Stimulated activated CD4-positive, alpha-beta T cell treated with anti-CD3 and anti-CD28 coated beads, Interleukin-1b, Interleukin-23, amount 100 ng/mL, for 48 hours (primary cell): ENCODE data around the gene SLC39A12.

Experiments
- DNase-seq: peaks from one replicate; pipeline ENCODE4 v3.0.0-alpha.2; 2020

SLC39A12 gene

DNA sequence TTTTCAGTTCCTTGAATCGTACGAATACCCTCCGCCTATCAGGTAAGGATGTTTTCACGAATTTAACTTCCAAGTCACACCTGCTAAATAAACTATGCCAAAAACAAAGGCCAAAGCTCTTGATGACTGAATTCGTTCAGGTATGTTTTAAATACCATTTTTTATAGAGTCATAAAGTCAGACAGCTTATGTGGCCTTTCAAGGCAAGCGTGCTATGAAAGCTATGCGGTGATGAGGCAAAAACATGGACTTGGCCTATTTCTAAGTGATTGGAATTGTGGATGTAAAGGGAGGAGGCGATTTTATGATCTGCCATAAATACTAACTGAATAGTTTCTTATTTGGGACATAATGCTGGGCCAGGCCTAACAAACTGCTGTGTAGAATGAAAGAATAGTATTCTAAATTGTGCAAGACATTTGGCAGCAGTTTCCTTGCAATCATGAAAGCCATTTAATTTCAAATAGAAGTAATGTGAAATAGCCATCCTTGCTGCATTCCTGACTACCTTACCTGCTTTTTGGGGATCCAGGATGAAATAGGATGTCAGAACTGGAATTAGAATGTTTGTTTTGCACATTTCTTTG is 14.0 kb downstream of the SLC39A12 start:
- DNase-seq, result no peak

DNA sequence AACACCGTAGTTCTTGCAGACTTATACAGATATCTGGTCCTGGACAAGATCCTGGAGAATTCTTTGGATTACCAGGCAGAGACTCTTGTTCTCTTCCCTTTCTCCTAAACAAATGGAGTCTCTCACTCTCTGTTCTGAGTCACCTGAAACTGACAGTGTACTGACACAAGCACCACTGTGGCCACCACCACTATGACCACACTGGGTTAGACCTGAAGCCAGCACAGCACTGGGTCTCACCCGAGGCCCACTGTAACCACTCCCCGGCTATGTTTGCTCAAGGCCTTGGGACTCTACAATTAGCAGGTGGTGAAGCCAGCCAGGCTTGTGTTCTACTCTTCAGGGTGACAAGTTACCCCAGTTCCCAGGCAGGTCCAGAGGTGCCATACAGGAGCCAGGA is 22.8 kb downstream of the SLC39A12 start:
- DNase-seq, result no peak

DNA sequence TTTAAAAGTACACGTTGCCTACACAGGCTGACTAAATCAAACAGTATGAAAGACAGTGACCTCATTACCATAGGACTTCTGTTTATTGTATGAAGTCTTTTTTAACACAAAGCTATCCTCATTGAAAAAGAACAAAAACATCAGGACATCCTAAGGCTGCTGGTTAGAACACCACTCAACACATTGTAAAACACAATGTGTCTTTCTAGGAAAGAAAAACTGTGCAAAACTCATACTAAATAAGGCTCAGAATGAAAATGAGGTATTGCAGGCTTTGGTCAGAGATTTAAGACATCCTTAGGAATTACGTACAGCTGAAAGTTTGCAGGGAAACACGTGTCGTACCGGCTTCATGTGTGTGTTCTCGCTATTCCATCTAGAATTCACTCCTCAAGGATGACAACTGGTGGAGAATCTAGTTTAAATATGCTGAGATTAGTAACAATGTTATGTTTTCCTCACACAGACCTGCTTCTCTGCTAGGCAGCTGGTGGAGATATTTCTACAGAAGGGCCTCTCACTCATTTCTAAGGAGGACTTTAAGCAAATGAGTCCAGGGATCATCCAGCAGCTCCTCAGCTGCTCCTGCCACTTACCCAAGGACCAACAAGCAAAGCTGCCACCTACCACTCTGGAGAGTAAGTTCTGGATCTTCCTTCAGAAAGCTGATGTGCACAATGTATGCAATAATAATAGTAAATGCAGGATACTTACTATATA is 29.3 kb downstream of the SLC39A12 start:
- no peak for DNase-seq

DNA sequence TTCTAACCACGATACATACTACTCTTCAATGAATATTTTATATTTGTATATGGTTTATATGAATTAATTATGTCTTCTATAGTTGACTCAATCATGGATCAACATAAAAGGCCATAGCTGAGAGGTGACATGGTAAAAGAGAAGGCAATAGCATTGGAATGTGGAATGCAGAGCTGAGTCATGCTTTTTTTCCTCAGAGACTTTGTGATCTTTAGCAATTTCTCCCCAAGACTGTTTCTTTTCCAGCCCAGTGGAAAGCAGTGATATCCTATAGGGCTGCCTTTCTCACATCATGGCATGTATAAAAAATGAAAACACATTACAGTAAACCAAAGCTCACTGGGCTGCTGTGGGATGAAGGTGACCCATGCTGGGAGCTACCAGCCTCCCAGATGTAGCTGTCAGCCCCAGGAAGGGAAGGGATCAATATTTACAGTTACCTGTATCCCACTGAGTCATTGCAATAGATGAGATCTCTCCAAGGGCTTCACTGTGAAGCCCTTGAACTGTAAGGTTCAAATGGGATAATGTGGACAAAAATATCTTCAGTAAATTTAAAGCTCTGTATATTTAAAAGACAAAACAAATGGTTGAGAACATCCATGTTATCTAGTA is 30.2 kb downstream of the SLC39A12 start:
- DNase-seq, result no peak

DNA sequence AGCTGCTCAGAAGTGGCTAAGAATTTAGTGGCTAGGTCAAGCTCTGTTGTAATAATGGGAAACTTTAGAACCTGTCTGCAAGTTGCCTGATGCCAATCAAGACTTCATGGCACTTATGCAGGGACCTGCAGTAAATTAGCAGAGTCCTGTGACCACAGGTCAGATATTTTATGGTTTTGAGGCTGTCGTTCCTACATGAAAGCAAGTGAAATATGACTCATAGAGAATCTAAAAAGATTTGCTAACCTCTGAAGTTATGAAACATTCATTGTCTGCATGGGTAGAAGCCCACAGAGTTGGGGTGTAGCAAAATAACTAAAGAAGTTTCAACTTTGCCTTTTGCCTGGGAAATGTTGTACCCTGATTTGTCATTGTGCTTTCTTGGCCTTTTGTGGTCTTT is 32.3 kb downstream of the SLC39A12 start:
- DNase-seq, result no peak

DNA sequence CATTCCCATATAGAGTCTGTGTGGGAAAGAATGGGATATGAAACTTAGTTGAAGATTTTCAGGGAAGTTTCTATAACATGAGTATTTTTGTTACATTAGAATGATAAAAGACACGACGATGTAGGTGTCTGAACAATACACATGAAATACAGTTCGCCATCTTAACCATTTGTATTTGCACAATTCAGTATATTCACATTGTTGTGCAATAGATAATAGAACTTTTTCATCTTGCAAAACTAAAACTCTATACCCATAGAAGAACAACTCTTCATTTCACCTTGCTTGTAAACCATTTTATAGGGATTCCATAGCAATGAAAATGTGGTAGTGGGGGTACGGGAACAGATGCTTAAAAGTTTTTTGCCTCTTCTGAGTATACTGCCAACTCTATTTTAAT is 32.8 kb downstream of the SLC39A12 start:
- no peak for DNase-seq

DNA sequence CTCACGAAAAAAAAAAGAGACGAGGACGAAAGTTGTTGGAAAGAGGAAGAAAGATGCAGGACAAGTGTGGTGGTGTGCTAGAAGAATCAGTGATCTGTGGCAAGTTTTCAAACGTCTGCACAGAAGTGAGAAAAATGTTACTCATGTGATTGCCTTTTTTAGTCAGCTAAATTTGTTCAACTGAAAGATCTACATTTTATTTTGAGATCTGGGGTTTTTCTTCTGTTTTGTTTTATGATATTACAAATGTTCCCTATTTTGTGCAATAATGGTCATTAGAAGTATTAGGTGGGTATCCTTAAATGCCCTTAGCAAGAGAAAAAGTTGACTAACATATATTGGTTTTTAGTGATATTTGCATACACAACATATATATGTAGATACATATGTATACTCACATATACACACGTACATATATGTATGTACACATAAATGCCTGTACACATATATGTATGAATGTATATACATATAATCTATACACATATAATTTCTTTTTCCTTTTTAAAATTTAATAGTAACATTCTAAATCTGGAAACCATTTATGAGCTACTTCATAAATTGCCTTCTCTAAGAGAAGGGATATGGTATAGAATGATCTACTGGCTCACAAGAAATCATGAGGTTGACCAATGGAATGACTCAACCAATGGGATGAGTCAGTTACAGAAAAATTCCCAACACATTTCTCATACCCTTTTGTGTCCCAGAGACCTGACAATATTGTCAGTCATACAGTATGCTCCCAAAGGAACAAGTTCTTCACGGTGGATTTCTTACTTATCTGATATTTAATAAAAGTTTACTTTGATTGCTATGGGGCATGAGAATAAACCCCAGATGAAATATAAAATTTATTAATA is 38.4 kb downstream of the SLC39A12 start:
- no peak for DNase-seq

DNA sequence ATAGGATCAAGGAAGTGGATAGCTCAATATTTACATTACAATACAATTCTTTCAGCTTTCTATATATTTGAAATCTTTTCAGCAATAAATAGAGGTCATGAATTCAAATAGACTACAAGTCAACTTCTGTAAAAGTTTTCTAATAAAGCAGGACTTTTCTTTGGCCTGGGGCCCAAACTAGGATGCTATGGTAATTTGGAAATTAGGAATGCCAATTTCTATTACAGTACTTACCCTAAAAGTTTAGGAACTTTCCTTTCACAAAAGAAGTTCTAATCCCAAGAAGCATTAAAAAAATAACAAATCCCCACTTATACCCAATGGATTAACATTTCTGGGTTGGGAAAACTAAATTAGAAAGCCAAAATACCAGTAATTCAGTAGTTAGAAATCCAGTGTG is 40.5 kb downstream of the SLC39A12 start:
- DNase-seq, result no peak

DNA sequence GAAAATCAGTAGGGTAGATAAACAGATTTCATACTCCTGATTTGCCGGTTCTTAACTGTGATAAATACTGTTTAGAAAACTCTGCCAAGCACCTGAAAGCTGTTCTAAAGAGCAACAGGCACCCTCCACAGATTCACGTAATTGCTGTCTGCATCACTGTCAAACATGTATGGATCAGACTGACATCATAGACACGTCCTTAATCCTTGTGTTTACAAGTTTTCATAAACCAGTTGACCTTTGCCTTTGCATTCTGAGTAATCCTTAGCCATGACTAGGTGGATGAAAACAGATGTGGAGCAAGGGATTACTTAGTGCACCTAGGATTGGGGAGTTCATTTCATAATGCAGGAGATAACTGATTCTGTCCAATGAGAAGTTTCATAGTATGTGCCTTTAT is 41.6 kb downstream of the SLC39A12 start:
- no peak for DNase-seq

DNA sequence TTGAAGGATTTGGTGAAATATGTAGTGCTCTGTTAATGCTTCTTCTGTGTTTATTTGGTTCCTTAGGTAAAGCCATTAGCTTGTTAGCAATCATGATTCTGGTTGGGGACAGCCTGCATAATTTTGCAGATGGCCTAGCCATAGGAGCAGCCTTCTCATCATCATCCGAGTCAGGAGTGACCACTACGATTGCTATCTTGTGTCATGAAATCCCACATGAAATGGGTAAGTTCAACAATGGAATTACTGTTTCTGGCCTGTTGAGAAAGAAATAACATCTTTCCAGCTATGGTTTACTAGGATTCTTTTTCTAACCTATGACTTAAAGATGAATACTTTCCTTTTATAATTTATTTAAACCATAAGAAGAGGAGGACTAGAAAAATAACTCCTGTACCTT is 48.9 kb downstream of the SLC39A12 start:
- DNase-seq, result no peak

DNA sequence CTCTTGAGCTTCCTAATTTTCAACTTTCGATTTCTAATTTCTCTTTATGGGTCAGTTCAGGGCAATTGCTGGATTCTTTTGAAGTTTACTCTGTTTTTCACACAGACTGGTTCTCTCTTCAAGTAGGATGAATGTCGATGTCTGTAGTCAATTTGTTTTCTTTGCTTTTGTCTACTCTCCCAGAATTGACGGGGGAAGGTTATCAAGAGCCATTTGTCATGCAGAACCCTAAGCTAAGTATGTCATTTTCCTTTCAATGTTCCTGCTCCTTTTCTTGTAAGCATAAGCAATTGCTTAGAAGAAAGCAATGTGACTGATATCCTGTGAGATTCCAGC is 53.7 kb downstream of the SLC39A12 start:
- DNase-seq, result no peak

DNA sequence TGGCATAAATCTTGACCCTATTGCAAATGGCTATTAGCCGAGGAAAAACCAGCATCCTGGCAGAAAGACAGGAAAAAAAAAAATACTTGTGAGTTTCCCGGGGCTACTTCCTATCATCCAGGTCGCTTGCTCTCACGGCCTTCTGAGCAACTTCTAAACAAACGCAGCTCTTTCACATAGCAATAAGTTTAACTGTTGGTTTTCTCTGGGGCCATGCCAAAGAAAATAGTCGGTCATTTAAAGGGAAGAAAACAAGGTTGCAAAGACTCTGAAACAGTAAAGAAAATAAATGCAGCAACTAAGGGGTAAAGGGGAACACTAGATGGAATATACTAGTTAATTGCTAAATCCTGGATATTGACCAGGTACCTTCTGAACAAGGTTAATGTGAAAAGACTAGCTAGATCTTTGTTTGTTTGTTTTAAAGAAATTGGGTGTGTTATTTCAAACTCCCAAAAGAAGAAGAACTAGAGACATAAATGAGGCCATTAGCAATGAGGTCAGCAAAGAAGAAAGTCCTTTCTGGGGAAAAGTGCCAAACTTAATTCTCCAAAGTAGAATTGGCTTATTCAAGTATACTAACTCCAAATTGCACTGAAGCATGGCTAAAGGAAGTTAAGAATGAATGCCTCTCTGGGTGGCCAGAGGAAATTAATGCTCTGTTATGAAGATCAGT is 54.2 kb downstream of the SLC39A12 start:
- DNase-seq, result no peak

DNA sequence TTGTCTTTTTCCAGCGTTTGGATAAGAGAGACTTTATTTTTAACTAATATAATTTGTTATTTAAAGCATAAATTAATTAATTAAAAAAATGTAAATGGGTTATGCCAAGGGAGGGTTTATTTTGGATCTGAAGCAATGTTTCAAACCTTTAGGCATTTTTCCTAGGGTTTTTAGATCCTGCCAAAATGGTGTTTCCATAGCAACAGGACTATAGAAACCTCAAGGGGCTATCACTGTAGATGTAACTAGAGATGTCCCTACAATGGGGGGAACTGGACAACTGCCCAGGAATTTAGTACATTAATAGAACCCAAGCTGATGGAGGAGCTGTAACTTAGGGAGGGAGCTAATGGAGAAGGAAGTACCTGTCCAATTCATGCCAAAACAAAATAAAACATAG is 57.3 kb downstream of the SLC39A12 start:
- no peak for DNase-seq

DNA sequence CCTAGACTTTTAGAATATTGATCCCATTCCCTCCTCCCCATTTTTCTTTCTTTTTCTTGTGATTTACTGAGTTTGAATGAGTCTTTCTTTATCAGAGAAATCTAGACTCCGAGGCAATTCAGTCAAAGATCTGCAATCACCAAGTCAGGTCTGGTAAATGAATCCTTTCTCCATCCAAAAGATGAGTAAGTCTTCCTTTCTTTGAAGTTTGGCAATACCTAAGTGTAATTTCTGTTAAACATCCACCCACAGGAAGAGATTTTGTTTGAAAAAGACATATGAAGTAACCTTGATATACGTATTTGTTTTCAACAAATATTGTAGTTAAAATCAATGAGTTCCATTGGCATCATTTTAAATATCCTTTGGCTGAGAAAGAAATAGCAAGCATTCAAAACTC is 58.3 kb downstream of the SLC39A12 start:
- no peak for DNase-seq

DNA sequence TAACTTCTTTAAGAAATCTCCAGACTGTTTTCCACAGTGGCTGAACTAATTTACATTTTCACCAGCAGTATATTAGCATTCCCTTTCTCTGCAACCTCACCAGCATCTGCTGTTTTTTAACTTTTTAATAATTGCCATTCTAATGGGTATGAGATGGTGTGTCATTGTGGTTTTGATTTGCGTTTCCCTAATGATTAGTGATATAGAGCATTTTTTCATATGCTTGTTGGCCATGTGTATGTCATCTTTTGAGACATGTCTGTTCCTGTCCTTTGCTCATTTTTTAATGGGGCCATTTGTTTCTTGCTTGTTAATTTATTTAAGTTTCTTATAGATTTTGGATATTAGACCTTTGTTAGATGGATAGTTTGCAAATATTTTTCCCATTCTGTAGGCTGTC is 68.8 kb downstream of the SLC39A12 start:
- DNase-seq, result no peak

DNA sequence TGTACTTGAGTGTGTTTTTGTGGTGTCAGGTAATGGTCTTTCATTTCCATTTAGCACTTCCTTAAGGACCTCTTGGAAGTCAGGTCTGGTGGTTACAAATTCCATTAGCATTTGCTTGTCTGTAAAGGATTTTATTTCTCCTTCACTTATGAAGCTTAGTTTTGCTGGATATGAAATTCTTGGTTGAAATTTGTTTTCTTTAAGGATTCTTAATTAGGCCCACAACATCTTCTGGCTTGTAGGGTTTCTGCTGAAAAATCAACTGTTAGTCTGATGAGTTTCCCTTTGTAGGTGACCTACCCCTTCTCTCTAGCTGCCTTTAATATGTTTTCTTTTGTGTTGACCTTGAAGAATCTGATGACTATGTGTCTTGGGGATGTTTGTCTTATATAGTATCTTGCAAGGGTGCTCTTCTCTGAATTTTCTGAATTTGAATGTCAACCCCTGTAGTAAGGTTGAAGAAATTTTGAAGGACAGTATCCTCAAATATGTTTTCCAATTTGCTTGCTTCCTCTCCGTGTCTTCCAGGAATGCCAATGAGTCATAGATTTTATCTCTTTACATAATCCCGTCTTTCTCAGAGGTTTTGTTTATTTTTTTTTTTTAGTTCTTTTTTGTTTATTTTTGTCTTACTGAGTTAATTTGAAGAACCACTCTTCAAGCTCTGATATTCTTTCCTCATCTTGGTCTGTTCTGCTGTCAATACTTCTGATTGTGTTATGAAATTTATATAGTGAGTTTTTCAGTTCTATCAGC is 70.2 kb downstream of the SLC39A12 start:
- DNase-seq, result no peak

DNA sequence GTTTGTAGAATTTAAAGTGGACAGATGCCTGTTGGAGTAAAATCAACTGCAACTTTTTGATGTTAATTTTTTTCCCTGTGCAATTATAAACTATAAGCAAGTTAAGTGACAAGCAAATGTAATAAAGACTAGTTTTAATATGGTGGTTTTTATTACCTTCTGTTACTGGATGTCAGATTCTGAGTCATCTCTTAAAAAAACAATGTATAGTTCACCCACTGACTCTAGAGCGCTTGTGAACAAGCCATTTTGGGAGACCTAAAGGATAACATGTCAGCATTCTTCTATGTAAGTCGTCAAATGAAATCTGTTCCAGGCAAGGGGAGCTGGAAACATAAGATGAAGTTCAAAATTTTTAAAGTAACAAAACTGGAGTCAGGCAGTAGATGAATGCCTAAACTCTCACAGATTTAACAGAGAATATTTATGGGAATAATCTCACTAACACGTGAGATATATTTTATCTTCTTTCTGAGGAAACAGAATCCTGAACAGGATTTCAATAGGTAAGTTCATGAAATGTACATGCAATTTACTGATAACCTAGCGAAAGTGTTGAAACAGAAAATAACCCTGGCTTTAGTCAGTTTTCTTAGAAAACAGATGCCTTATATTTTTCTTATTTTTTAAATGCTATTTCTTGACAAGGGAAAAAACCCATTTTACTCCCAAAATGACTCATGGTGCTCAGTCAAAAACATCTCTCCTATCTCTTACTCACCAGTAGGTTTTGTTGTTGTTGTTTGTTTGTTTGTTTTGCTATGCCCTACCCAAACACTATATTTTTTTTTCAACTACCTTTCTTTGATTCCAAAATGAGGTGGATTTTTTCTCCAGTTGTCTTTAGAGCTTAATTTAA is 91.7 kb downstream of the SLC39A12 start:
- DNase-seq, result no peak

DNA sequence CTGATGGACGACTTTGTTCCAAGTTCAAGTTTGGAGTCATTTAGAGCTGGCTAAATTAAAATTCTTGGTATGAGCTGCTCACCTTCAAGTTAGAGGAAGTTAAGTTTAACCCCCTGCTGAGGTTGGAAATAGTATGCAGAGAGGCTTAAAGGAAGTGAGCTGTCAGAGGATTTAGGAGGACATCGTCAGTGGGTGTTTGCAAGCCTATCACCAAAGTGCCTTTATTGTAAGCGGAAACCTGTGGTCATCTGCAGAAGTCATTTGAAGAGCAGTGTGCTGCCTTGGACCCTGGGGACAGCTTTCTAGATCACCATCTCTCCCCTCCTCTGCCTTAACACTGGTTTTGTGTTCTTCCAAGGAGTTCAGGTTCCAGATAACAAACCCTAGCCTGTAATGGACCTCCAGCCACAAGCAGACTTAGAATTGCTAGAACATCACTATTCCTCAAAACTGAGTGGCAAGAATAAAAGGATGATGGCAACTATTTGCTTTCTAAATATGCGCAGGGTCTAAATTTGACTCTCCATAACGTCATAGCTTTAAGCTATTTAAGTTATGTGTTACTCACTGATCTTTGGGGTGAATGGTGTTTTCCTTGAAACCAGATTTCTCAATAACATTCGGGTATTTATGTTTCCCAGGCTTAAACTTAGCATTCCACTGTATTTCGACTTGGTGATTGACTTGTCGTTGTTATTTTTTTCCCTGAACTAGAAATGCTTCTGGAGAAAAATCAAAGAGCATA is 93.4 kb downstream of the SLC39A12 start:
- DNase-seq, result no peak

DNA sequence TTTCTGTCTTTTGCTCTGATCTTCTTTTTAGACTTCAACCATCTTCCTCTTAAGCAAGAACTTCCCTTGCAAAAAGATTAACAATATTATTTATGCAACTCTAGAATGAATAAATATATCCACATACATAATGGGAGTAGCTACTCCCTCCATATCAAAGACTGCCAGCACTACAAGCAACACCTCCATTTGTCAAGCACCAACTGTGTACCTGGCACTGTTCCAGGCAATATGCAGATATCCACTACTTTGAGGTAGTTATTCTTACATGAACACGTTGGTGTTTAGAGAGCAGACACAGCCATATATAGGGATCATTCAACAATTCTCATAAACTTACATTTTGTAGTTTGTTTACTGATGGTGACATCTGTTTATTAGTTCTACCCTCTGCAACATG is 104.9 kb downstream of the SLC39A12 start:
- DNase-seq, result no peak

DNA sequence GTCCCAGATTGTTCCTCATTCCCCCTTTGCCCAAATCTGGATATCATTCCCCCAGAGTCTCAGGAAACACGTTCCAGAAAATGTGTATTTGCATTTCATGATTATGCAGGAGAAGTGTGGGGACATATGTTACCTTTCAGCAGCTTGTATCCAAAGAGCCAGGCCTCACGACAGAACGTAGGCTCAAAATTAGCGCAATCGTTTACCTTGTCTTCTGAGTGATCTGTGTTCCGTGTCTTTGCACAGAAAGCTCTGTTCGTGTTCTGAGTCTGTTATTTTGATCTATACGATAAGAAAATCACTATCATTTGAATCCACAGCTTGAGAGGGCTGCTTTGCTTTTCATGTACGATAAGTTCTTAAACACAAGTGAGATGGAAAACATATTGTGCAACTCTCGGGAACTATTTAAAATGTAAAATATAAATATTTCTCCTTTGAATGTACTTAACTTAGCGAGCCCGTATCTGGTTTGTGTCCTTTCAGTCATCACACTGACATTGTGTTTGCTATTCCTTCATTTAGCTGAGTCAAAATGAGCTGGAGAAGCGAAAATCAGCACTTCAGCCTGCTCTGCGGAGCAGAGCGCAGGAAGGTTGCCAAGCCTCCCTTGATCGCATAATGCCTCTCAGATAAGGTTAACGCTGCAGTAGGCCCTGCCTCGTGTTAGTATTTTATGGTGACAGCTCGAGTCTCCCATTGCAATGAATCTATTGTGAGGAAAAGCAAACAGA is 108.3 kb downstream of the SLC39A12 start:
- no peak for DNase-seq
